GM21529 (cell line): ENCODE results near the gene C18orf32.
A peak's percentile ranks its signal among the peaks of the same experiment; 100 is the strongest.
"Not testable (repeated sequence)": the region's sequence is repeated elsewhere in the genome, so short reads cannot be mapped to it uniquely, and the experiment has no call there.

Experiments
- ATAC-seq: cut with Tn5 transposase; IDR thresholded peaks from one replicate; pipeline ENCODE4 v1.9.1; 2021; ENCODE audit not compliant: unreplicated experiment

C18orf32 gene

DNA sequence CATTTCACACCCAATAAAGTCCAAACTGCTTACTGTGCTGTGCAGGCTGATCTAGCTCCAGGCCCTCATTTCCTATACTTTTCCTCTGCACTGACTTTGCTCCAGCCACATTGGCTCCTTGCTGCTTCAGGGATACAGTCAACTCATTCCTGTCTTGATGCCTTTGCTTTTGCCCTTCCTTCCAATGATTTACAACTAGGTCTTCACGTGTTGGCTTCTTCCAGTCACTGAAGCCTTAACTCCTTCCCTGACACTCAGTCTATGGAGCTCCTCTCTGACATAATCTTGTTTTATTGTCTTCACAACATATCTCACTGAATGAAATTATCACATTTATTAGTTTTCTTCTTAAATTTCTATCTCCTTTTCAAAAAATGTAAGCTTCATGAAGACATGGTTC, 16.9 kb upstream of the C18orf32 start:
- ATAC-seq = no peak

DNA sequence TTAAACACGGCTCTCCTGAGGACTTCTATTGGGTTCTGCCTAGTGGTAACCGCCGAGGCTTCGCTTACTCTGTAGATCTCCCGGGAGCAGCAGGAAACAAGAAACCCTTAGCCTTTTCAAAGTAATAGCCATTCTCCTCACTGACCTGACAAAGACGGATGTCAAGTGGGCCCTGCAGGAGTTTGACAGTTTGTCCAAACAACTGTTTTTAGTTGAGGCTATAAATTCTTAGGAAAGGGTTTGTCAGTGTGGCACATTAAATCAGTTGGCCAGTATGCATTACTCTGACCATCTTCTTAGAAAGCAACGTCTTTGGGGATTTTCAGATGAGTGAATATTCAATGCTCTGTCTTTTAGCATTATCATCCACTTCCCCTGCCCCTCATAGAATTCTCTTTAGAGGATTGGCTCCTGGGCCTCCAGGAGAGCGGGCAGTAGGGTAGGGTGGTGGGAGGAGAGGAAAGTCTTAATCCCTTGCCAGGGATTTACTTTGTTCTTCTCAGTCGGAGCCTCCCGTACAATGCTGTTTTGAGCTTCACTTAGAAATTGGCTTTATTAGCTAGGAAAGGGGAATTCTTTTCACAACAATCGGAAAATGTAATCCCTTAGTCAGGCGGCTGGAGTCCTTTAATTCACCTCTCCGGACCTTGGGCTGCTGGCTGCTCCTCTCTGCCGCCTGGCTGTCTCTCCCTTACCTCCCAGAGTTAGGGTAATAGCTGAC, 13.3 kb upstream of the C18orf32 start:
- ATAC-seq = no peak

DNA sequence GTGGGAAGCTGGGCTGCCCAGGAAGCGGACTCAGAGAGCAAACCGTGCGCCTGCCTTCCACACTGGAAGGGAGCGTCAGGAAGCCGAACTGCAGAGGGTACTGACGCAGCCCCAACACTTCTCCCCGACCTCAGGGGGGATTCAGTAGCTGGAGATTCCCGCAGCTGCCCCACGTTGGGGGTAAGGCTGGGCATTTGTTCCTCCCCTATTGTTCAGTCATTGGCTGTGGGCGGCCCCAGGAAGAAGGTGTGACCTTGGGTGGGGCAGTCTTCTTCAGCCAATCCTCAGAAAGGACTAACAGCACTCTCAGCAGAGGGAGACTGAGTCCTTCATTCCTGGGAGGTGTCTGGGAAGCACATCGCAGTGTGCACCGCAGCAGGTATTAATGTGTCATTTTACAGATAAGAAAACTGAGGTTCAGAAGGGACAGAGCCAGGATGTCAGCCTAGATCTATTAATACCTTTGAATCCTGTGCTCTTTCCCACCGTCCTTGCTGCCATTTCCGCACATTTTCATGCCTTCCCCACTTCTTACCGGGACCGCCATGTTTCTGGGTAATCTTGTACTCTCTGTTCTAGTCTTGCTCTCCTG, 12.1 kb upstream of the C18orf32 start:
- no peak for ATAC-seq

DNA sequence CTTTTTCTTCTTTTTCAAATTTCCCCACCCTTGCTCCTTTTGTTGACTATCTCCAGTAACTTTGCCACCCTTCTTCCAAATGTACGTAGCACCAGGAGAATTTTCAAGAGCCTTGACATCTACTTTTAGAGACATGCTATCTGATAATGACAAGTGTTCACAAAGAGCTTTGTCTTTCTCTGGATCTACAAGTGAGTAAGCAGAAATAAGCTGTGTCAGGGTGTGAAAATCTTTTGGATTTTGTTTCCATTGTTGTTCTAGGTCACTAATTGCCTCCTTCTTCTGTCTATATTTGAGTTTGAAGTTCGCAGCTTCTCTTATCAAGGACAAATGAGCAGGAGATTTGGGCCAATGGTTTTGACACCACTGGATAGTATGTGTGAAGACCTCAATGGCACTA, 8.4 kb upstream of the C18orf32 start:
- no peak for ATAC-seq

DNA sequence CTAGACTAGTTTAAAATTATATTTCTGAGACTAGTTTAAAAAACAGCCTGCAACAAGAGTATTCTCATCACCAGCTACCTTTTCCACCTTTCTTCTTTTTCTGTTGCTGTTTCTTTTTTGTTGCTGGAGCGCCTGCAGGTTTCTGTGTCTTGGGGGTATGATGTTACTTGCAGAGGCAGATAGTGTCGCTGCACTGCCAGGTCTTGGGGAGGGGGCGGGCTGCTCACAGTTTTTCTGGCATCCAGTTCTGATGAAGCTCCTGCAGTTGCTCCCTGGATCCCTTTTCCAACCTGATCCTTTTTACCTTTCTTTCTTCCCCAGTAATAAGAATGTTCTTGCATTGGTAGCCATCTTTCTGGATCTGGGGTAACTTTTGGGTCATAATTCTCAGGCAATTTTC, 8.0 kb upstream of the C18orf32 start:
- ATAC-seq = no peak

DNA sequence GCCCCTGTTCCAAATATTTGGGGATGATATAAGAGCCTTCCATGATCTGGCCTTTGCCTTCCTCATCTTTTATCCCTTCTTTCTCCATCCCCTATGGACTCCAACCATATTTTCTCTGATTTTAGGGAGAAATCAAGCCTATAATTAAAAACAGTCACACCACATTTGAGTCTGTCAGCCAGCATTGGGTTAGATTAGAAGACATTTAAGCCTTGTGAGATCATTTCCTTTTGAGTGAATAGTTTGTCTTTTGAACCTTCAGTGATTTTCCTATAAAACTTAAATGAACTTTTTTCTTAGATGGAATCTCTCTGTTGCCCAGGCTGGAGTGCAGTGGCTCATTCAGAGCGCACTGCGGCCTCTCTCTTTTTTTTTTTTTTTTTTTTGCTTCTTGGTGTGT, 7.6 kb upstream of the C18orf32 start:
- ATAC-seq = no peak

DNA sequence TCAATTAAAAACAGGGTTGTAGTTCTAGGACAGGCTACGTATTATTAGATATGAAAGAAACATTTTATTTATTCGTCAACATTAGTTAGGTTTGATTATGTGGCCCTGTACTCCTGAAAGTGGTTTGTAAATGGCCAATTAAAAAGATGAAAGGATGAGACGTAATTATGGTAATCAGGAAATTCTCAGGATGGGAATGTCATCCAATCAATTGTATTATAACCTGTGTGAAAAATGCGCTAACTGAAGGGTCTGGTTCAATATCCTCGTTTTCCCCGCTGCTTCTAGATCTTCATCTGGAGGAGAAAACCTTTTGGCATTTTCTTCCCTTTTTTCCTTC, 5.6 kb upstream of the C18orf32 start:
- ATAC-seq = no peak

DNA sequence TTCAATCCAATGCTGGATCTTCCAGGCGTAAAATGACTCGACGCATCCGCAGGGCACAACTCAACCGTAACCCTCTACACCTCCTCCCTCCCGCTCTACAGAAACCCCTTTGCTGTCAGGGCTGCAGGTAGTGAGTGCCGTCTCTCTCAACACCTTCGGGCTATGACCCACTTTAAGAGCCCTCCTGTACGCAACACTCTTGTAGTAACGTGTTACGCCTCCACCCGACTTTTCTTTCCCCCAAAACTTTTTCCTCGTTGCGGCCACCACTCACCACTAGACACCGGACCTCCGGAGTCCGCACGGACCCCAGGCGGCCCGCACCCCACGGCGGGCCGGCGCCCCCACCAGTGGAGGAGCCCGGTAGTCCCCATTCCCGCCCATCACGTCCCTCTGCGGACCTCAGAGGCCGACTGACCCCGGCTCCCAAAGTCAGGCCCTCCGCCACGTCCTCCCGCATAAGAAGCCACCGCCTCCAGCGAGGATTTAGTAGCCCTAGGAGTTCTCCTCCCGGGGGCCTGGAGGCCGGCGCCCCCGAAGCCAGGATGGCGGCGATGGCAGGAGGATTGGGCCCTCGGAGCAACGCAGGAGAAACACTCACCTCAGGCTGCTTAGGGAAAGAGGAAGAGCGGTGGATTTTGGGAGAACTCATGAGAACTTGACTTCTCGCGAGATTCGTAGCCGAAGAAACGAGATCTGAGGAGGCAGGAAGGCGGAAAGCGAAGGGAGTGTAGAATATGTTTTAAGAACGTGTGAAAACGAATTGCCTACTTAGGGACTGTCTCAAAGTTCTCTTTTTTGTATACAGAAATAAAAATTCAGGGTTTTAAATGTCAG, 5.0 kb upstream of the C18orf32 start, which contains the start of gene RPL17:
Gene RPL17, minus strand, starts transcription at position 609 of the 837 bp plus-strand sequence.
- peak; percentile 75 for ATAC-seq

DNA sequence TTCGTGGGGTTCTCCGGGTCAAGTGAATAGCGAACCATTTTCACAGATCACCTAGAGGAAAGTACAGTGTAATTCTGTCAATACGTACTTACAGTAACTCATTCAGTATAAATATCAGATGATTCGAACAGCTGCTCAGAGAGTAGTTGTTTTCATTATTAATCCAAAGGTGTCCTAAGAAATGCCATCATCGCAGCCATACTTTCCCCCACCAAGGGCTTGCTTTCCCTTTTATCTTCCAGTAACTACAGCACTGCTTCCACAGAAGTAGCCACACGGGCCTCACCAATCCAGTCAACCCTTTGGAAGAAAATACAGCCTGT, 4.5 kb upstream of the C18orf32 start:
- no peak for ATAC-seq

DNA sequence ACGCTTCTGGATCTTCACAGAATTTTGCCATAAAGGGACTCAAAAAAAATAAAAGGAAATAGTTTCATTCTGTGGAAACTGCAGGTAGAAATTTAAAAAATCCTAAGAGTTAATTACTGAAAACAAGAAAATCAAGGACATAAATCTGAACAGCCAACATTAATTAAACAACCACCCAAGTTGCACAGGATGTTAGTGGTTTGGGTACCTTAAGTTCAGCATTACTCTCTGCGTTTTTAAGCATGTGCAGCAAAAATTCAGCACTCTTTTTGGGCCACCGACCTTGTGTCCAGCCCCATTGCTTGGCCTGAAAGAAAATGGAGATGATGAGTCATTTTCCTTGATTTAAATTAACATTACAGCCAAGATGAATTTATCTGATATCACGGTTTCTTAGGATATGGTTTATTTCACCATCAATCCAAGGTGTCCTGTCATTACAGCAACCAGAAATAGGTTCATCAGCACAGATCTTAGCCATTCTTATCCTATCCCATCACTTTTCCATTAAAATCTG, 3.3 kb upstream of the C18orf32 start:
- no peak for ATAC-seq

DNA sequence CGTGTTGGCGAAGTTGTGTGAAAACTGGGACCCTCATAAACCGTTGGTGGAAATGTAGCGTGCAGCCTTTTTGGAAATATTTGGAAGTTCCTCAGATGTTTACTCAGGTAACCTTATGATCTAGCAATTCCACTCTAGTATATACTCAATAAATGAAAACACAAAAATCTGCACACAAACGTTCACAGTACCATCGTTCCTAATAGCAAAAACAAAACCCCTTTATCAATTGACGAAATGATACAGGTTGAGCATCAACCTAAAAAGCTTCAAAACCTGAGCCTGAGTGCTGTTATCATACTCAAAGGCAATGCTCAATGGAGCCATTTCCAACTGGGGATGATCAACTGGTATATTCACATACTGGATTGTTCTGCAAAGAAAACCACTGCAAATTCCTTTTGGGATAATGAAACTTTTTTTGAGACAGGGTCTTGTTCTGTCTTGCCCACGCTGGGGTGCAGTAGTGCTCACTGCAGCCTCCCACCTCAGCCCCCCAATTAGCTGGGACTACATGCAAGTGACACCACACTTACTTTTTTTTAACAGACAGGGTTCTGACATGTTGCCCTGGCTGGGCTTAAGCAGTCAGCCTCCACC, 777 bp upstream of the C18orf32 start:
- ATAC-seq = no peak

DNA sequence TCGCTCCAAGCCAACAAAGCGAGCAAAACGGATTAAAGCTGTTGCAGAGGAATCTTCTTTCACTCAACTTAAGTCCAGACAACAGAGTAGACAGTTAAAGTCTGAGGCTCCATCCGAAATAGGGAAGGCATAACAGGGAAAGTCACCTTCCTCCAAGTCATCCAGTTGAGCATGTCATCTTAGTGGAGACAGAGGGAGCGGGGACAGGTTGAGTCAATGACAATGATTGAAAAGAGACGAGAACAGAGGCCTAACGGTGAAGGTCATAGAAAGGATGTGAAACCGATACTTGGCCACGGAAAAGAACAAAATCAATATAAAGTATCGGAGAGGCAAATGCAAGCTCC, 455 bp downstream of the C18orf32 start:
- peak; percentile 24 for ATAC-seq

DNA sequence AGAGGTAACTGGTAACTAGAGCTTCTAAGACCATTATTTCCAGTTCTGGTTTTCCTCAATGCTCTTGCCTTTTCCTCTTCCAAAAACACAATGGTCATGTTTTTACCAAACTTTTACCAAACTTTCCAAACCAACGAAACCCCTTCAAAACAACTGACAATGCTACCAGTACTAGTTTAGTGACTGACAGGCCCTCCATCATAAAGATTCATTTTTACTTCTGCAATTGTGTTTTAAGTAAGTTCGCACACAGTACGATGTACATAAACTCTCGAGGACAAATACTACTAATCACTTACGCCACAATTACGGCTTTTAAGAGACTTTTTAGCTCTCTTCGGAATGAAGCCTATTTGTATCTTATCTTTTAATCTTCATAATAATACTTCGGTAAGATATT, 900 bp downstream of the C18orf32 start:
- no peak for ATAC-seq

DNA sequence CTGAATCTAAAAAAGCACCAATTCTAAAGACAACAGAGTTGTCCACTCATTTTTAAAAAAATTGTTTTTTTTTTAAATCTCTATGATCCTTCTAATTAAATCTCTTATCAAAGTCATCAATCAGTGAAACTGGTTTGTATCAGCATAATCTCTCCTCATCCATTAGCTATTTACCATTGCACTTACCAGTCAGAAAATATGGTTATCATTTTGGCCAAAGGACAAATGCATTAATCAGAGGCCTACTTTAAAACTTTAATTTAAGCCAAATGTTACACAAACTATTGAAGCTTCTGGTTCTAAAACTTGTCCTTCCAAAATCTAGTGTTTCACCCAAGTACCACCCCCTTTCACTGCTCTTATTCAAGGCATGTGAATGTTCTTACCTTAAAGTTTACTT, 3.8 kb downstream of the C18orf32 start:
- no peak for ATAC-seq

DNA sequence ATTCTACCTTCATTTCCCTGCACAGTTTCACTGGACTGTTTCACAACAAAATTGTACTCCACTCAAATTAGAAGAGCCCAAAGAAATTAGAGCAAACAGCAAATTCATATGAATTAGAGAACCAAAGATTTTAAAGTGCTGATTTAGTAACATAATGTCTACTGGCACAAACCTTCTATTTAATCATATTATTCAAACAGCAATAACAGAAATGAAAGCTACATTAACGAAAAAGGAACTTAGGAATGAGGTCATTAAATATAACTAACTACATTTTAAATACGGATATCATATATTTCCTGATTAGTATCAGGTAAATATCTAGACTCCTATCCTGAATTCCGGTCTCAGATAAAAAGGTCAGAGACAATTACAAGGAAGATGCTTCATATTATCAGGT, 5.1 kb downstream of the C18orf32 start:
- ATAC-seq = no peak

DNA sequence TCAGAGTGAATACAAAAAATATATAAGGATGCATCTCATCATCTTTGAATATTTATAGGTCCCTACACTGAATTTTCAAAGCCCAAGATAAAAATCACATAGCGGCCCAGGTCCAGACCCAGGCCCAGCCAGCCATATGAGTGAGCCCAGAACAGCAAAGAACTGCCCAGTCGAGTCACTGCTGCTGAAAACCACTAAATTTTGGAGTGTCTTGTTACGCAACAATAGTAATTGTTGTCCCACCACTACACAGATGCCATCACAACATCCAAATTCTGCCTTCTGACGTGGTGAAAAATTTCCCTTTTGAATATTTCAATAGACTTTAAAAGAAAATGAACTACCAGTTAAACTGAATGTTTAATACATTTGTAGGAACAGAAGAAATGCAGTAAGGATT, 5.7 kb downstream of the C18orf32 start:
- no peak for ATAC-seq

DNA sequence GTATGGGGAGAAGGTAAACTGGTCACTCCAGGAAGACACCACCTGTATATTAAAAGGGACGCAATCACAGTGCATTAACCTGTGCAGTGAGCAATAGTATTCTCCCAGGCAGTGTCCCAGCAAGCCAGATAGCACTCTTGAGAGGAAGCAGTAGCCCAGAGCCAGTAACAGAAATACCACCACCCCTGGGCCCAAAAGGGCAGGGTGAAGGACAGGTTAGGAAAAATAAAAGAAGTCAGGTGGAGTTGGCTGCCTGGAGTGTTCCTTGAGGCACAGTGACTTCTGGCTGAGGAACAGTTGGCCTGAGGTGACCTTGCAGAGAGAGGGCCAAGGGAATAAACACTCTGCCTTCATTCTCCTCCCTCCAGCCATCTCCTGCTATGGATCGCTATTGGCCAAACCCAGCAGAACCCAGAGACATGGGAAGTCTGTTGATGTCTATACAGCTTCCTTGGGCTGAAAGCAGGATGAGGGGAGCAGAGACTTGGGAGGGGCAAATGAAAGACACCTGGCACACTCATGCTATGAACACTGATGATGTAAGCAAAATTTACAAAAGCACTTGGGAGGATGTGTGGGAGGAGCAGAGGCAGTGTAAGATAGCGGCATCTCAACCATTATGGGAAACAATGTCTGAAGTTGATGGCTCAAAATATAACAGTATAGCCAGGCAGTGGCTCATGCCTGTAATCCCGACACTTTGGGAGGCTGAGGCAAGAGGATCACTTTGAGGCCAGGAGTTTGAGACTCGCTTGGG, 7.5 kb downstream of the C18orf32 start:
- ATAC-seq = no peak

DNA sequence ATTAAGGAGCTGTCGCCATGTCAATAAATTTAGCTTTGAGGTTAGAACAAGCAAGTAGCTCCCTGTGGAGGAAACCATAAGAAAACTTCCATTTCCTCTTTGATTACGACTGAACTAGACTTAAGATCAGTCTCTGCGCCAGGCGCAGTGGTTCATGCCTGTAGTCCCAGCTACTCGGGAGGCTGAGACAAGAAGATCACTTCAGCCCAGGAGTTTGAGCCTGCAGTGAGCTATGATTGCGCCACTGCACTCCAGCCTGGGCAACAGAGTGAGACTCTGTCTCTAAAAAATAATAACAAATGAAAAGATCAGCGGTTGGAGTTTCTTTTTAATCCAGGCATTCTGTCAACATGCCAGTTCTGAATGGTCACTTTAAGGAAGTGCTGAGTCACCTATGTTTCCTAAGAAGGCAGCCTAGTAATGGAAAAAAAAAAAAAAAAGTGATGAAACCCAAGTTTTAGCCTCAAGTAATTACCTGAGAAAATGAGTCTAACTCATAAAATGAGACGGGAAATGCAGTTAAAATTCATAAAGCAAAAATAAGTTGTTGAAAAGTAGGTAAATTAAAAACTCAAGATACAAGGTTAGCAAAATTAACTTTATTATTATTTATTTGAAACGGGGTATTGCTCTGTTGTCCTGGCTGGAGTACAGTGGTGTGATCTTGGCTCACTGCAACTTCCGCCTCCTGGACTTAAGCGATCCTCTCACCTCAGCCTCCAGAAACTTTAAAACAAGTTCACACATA, 10.2 kb downstream of the C18orf32 start:
- no peak for ATAC-seq

DNA sequence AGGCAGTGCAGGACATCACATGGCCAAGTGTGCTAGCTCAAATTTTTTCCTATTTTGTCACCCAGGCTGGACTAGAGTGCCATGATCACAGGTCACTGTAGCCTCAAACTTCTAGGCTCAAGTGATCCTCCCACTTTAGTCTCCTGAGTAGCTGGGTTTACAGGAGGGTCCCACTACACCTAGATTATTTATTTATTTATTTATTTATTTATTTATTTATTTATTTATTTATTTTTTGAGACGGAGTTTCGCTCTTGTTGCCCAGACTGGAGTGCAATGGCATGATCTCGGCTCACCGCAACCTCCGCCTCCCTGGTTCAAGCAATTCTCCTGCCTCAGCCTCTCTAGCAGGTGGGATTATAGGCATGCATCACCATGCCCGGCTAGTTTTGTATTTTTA, 12.1 kb downstream of the C18orf32 start:
- ATAC-seq = not testable (repeated sequence)

DNA sequence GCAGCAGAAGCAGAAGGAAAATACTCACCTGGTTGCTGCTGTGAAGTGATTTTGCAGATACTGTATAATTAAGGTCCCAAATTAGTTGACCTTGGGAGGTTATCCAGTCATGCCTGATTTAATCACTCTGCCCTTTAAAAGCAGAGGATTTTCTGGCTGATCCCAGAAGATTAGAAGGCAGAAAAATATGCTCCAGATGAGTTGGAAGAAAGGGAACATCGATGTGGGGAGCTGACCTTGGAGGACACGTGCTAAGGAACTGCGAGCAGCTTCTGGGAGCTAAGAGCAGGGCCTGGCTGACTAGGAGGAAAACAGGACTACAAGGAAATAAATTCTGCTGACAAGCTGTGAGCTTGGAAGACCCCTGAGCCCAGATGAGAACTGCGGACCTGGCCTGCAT, 13.3 kb downstream of the C18orf32 start:
- ATAC-seq = no peak
